Astrocyte of the spinal cord (primary cell): ENCODE measurements around the gene BRD7.

Experiments used
- DNase-seq: peaks from one replicate; pipeline ENCODE4 v3.0.0; 2011; ENCODE audit warnings: low read depth, low spot score
- H3K4me3 ChIP-seq: 2 replicates; pipeline ENCODE4 v1.5.1; 2011; ENCODE audit warnings: low read depth, mild to moderate bottlenecking, low read length, moderate library complexity
- in situ Hi-C: cut with HindIII; loops from 2 replicates; pipeline ENCODE4 v1.10.0; 2017; ENCODE audit warnings: low sequenced_read_pairs
- TF ChIP-seq, protein P1 (sequence below): IDR thresholded peaks from 2 replicates; pipeline ENCODE4 v1.5.1; 2012; ENCODE audit warnings: low read depth, mild to moderate bottlenecking, low read length, inconsistent platforms

BRD7 gene

DNA sequence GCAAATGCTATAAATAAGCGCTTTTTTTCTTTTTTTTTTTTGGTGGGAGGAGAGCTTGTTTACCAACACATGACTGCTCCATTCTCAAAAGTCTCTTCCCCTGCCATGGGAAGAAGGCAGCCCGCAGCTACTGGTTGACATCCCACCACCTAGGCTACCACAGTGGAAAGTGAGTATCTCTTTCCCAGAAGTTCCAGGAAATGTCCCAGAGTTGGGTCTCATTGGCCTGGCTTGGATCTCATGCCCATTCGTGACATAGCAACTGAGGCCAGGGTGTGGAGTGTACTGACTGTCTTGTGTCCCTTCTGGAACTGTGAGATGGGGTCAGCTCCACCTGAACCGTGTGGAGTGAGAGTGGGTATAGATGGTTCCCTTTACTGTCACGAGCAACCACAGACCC lies 29.5 kb upstream of the BRD7 start:
- TF ChIP-seq, protein P1, sequence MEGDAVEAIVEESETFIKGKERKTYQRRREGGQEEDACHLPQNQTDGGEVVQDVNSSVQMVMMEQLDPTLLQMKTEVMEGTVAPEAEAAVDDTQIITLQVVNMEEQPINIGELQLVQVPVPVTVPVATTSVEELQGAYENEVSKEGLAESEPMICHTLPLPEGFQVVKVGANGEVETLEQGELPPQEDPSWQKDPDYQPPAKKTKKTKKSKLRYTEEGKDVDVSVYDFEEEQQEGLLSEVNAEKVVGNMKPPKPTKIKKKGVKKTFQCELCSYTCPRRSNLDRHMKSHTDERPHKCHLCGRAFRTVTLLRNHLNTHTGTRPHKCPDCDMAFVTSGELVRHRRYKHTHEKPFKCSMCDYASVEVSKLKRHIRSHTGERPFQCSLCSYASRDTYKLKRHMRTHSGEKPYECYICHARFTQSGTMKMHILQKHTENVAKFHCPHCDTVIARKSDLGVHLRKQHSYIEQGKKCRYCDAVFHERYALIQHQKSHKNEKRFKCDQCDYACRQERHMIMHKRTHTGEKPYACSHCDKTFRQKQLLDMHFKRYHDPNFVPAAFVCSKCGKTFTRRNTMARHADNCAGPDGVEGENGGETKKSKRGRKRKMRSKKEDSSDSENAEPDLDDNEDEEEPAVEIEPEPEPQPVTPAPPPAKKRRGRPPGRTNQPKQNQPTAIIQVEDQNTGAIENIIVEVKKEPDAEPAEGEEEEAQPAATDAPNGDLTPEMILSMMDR: no peak
- in situ Hi-C loops: no loop called here
- DNase-seq: no peak
- H3K4me3 ChIP-seq: no peak overlapping the region

DNA sequence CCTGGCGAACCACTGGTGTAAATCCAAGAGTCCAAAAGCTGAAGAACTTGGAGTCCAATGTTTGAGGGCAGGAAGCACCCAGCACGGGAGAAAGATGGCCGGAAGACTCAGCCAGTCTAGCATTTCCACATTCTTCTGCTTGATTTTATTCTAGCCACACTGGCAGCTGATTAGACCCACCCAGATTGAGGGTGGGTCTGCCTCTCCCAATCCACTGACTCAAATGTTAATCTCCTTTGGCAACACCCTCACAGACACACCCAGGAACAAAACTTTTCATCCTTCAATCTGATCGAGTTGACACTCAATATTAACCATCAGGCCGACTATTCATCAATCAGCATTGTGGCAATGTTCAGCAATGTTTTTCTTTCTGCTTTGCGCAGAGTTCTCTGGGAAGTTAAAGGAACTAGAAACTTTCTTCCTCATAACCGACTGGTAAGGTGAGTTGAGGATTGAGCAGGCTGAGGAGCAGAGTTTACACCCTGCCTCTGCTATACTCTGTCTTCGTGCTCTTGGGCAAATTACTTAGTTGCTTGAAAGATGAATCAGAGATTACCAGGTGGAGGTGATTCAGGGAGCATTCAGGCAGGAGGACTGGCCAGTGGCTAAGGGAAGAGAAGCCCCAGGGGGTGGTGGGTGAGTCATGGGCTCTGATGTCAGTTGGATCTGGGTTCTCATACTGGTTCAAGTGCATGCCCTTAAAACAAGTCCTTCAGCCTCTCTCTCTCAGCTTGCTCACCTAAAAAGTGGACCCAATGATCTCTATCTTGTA lies 28.2 kb upstream of the BRD7 start:
- no peak overlapping the region for H3K4me3 ChIP-seq
- peak; percentile 72 for DNase-seq
- TF ChIP-seq, protein P1: no peak
- in situ Hi-C loops: no loop called here

DNA sequence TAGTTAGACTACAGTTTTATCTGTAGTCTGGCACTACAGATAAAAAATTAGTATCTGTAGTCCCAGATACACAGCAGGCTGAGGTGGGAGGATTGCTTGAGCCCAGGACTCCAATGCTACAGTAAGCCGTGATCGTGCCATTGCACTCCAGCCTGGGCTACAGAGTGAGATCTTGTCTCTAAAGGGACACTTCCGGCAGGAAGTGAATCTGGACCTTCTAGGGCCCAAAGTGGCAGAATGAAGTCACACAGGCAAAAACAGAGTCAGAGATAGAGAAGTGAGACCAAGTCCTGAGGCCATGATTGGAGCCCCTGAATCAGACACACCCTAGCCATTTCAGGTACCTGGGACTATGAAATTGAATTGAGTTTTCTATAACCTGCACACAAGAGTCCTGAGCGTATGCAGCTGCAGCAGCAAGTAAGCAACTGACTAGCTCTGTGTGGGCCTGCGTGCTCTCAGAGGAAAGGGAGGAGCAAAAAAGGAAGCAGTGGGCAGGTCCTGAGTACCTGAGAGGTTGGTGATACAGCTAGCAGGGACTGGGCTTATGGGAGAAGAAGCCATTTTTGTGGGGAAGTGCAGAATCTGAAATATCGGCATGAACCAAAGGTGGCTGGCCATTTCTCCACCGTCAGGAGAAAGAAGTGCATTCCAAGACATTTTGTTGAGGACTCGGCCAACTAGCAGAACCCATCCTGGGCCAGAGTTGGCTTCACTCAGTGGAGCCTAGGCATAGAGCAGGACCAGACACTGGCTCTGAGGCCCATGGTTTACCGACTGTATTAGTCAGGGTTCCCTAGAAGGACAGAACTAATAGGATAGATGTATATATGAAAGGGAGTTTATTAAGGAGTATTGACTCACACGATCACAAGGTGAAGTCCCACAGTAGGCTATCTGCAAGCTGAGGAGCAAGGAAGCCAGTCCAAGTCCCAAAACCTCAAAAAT lies 27.2 kb upstream of the BRD7 start:
- no peak overlapping the region for H3K4me3 ChIP-seq
- TF ChIP-seq, protein P1: no peak
- DNase-seq: no peak
- in situ Hi-C loops: no loop called here

DNA sequence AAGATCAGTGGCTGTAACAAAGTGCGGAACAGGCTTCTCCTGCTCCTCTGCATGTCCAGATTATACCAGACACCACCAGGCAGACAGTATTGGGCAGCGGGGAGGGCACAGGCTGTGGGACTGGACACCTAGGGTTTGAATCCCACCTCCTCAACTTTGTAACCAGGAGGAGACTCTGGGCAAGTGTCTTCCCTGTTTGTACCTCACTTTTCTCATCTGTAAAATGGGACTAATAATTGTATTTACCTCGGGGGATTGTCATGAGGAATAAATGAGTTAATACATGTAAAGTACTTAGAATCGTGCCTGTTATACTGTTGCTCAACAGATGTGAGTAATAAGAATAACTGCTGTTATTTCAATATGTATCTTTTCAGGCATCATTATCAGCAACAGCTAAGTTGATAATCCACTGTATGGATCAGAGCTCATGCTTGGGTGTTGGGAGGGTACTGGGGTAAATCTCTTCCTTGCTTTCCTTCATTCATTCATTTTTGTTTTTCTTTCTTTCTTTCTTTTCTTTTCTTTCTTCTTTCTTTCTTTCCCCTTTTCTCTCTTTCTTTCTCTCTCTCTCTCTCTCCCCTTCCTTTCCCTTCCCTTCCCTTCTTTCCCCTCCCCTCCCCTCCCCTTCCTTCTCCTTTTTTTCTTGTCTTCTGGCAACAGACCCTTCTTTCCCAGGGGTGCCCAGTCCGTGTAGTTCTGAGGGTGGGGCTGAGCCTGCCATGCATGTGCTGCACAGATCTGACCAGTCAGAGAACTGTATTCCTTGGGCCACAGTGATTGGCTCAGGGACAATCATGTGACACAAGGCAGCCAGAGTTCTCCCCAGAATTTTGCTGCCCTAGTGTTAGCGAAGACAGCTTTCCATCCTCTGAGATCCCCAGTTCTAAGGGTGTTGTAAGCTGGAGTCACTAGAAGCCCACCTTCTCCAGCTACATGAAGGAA lies 25.3 kb upstream of the BRD7 start:
- DNase-seq: no peak
- in situ Hi-C loops: no loop called here
- TF ChIP-seq, protein P1: no peak
- no peak overlapping the region for H3K4me3 ChIP-seq

DNA sequence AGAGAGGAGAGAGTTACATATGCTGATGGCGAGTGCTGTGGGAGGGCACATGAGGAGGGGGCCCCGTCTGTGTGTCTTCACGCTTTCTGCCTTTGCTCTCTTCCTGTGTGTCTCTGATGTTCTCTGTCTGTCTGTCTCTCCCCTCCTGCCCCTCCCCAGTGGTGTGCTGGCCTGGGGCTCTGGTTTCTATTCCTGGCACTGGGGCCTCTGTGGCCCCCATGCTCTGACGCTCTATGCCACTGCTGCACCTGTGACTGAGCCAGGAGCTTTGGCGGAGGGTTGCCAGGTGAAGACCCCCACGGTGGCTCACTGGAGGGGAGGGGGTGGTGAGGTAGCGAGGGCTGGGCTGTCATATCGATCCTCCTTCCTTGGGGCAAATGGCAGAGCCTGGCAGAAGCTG lies 24.6 kb upstream of the BRD7 start:
- DNase-seq: no peak
- TF ChIP-seq, protein P1: no peak
- in situ Hi-C loops: no loop called here
- no peak overlapping the region for H3K4me3 ChIP-seq
